SK-N-SH treated with all-trans-retinoic acid at 6 μM for 48 hours (cell line): Measurements from ENCODE around the gene MLH1.

ENCODE experiments used
- ARNTL ChIP-seq: fragments of 450-650 bp; formaldehyde crosslinking; IDR thresholded peaks from 2 replicates; pipeline ENCODE4 v1.5.0; 2020; ENCODE audit warnings: low read depth, mild to moderate bottlenecking, moderate library complexity, borderline replicate concordance
- CREB5 ChIP-seq: fragments of 250-450 bp; sonication (Bioruptor Pico); IDR thresholded peaks from 2 replicates; pipeline ENCODE4 v1.5.1; 2020; ENCODE audit warnings: low read depth, mild to moderate bottlenecking, moderate library complexity
- GLIS3 ChIP-seq: fragments of 250-450 bp; sonication (Bioruptor Pico); IDR thresholded peaks from 2 replicates; pipeline ENCODE4 v1.5.0; 2020; ENCODE audit warnings: mild to moderate bottlenecking, moderate library complexity
- ISL1 ChIP-seq: fragments of 250-450 bp; sonication (Bioruptor Pico); IDR thresholded peaks from 2 replicates; pipeline ENCODE4 v2.1.2; 2022; ENCODE audit warnings: mild to moderate bottlenecking, moderate library complexity
- PATZ1 ChIP-seq: fragments of 250-450 bp; sonication (Bioruptor Pico); IDR thresholded peaks from 2 replicates; pipeline ENCODE4 v1.8.0; 2020; ENCODE audit warnings: mild to moderate bottlenecking, moderate library complexity, borderline replicate concordance
- PPARA ChIP-seq: fragments of 250-450 bp; sonication (Bioruptor Pico); IDR thresholded peaks from 2 replicates; pipeline ENCODE4 v1.5.0; 2020; ENCODE audit warnings: mild to moderate bottlenecking, borderline replicate concordance
- TCF4 ChIP-seq: fragments of 250-450 bp; sonication (Bioruptor Pico); IDR thresholded peaks from 2 replicates; pipeline ENCODE4 v1.8.0; 2021; ENCODE audit warnings: mild to moderate bottlenecking, moderate library complexity, borderline replicate concordance
- ZC3H10 ChIP-seq: fragments of 250-450 bp; sonication (Bioruptor Pico); IDR thresholded peaks from 2 replicates; pipeline ENCODE4 v1.5.1; 2021; ENCODE audit warnings: mild to moderate bottlenecking, moderate library complexity
- ZFP3 ChIP-seq: fragments of 250-450 bp; sonication (Bioruptor Pico); IDR thresholded peaks from 2 replicates; pipeline ENCODE4 v1.5.0; 2020; ENCODE audit warnings: mild to moderate bottlenecking, moderate library complexity
- ZFP30 ChIP-seq: fragments of 450-650 bp; formaldehyde crosslinking; IDR thresholded peaks from 2 replicates; pipeline ENCODE4 v1.5.0; 2022; ENCODE audit warnings: mild to moderate bottlenecking, moderate library complexity
- ZNF565 ChIP-seq: fragments of 450-650 bp; formaldehyde crosslinking; conservative IDR thresholded peaks from 2 replicates; pipeline ENCODE4 v1.5.0; 2020; ENCODE audit warnings: low read depth, mild to moderate bottlenecking, moderate library complexity
- ZNF8 ChIP-seq: fragments of 450-650 bp; formaldehyde crosslinking; IDR thresholded peaks from 2 replicates; pipeline ENCODE4 v1.5.0; 2020; ENCODE audit warnings: mild to moderate bottlenecking, moderate library complexity

- TF ChIP-seq PATZ1 (CRISPR knock-in tag) (no peak), ISL1 (no peak), ZFP30 (CRISPR knock-in tag) (no peak), ARNTL (no peak), CREB5 (CRISPR knock-in tag) (no peak), ZNF565 (CRISPR knock-in tag) (no peak), TCF4 (no peak), ZC3H10 (CRISPR knock-in tag) (no peak), PPARA (CRISPR knock-in tag) (no peak), ZNF8 (CRISPR knock-in tag) (no peak), ZFP3 (no peak), GLIS3 (CRISPR knock-in tag) (no peak)
These were observed 105.6 kb downstream of the MLH1 start for GRCh38 chr3:37098884-37099283.
